GM19099 (cell line): Measurements from ENCODE around the gene ACOT11.

Experiments used
- POLR2A ChIP-seq: IDR thresholded peaks from 3 replicates; pipeline ENCODE4 v1.6.1; 2011; ENCODE audit warnings: low read depth; ENCODE audit not compliant: insufficient read length; ENCODE audit errors: extremely low read depth

ACOT11 gene

DNA sequence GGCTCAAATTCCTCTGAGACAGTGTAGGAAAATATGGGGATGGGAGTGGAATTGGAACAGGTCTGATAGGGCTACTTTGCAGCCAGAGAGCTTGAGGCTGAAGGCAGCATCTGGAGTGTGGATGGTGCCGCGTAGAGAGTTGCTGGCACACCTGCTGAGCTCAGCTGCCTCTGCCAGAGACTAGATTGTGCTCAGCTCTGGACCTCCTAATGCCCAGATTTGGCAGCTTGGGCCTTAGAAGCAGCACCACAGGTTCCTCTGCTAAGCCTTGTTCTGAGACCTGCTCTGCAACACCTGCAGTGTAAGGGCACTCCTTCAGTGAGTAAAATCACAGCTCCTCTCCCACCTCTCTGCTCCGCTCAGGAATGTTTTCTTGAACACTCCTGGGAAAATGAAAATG is 23.3 kb downstream of the ACOT11 start:
- TF ChIP-seq POLR2A = no peak

DNA sequence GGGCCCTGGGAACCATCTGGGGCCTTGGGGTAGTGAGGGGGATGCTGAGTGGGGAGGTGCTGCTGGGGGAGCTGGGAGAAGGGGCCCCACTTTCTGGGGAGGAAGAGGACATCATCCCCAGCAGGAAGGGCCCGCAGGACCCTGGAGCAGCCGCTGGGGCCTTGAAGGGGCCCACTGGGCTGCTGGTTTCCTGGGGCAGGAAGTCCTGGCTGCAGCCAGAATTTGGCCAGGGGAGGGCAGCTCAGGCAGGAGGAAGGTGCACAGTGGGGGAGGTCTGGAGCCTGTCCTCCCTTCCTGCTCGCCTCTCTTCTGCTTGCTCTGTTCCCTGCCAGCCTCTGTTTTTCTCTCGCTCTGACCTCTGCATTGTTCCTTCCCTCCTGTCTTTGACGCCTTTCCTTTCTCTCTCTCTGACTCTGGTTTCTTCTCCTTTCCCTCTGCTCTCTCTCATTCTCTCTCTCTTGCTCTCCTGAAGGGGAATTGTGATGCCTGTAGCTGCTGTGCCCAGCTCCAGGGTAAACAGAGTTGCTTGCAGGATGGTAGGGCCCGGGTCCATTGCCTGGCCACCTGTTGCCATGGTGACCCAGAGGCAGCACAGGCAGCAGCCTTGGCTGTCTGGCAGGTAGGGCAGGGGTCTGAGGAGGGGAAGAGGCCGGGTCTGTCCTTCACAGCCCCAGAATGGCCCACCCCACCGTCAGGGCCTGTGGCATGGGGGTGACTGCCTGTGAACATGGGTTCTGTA is 23.9 kb downstream of the ACOT11 start:
- TF ChIP-seq POLR2A = no peak

DNA sequence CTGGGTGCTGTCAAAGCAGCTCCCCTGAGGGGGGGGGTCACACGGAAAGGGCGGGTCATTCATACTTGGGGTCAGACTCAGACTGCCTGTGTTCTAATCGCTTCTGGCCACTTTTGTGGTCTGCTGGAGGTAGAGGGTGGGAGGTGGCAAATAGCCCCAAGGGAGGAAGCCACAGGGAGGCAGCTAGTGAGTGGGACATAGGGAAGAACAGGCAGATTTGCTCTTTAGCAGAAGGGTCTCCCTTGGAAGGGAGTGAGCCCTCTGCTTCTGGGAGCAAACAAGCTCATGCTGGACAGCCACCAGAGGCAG is 24.5 kb downstream of the ACOT11 start:
- no peak for TF ChIP-seq POLR2A

DNA sequence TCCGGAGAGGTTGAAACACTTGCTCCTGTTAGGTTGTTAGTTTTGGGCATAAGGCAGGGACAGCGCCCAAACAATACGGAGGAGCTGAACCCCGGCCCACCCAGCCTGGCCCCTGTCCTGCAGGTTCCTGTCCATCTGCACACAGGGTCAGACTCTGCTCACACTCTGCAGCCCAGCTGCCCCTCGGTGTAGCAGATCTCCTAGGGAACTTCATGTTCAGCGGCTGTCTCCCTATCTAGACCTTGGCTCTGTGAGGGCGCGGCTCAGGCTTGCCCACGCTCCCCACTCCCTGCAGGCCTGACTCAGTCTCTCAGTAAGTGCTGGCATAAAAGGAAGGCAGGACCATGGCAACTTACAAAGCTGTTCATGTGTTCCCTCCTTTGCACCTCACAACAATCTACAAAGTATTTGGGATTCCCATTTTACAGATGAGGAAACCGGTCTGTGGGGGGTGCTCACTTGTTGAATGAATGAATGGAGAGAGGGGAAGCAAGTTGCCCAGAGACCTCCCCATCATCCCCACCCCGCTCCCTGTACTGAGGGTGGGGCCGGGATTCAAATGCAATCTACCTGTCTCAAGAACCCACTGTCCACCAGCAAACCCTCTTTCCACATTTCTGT is 26.2 kb downstream of the ACOT11 start:
- TF ChIP-seq POLR2A = no peak

DNA sequence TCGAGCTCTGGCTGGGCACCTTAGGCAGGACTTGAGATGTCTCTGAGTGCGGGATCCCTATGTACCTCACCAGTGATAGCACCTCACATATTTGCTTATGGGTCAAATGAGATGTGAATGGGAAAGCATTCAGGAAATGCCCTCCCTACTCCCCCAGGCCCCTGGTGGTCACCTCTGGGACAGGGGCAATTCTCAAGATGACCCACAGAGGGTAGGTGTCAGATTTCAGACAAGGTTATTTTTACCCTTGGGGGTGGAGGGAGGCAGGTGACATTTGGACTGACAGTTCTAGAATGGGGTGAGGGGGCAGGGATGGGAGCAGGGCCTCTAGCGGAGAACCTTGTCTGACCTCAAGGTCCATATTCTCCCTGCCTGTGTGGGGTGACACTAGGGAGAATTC is 27.1 kb downstream of the ACOT11 start:
- TF ChIP-seq POLR2A = no peak

DNA sequence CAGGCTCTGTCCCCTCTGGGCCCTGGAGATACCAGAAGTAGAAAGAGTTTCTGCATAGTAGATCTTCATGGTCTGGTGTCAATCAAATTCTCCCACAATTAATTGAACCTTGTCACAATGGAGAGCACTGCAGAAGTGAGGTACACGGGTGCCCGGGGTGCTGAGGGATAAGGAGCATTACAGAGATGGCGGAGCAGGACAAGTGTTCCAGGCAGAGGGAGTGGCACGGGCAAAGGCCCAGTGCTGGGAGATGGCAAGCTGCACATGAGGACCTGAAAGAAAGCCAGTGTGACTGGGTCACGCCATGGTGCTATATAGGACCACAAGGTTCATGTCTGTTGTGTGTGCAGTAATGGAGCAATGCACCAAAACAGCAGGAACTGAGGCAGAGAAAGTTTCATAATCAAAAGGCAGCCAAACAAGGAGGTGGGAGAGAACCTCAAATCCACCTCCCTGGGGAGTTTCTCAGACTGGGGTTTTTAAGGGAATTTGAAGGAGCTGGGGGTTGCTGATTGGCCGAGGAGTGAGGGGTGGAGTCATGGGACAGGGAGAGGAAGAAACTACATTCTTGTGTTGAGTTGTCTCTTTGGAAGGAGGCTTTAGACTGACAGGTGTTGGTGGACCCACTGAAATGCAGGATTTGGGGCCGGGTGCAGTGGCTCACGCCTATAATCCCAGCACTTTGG is 27.7 kb downstream of the ACOT11 start:
- no peak for TF ChIP-seq POLR2A

DNA sequence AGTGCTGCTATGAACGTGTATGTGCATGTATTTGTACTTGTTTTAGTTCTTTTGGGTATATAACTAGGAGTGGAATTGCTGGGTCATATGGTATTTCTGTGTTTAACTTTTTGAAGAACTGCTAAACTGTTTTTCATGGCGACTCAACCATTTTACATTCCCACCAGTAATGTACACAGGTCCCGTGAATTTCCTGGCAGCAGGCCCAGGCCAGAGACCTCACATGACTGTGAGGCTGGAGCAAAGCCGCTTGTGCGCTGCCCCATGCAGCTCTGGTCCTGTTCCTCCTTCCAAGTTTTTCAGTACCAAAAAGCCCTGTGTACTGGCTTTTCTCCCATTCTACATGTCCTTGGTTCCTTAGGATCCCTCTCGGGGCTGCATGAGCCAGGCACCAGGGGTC is 29.6 kb downstream of the ACOT11 start:
- TF ChIP-seq POLR2A = no peak

DNA sequence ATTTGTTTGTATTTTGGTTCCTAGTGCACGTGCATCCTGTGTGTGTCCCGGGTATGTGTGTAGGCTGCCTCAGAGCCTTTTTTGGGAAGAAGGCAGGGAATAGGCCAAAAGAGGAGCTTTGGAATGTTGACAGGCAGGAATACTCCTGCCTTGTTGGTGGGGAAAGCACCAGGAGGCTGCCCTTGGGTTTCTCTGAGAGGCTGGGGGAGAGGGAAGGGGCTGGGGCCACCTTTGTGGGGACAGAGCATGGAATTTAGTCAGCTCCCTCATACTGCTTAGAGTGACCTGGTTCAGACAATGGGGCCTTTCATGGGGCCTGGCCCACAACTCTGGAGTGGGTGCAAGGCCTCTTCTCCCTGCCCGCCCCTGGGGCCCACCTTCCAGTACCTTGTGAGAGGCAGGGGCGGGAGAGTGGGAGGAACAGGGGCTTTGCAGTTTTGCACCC is 31.3 kb downstream of the ACOT11 start:
- TF ChIP-seq POLR2A = no peak

DNA sequence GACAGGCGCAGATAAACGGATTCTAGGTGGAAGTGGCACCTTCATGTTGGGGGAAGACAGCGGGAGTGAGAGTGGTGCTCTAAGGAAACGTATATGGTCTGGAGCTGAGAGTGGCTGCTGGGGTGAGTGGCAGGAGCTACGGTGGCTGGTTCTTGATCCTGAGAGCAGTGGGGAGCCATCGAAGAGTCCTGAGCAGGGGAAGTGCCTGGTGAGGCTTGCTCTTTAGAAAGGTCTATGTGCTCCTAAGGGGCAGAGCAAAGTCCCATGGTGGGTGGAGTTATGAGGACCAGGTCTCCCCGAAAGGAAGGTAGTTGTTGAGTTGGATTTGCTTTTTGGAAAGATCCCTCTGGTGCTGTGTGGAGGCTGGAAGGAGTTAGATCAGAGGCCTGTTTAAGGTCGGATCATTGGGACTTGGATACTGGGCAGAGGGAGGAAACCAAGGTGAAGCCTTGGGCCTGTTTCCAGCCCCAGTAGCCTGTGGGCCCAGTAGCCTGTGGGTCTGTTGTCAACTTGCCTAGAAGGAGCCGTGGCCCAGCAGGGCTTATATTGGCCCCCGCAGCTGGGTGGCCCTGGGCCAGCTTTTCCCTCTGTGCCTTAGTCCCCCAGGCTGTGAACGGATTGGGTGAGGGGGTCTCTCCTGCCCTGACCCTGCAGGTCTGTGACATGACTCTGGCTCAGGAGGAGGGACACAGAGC is 33.0 kb downstream of the ACOT11 start:
- no peak for TF ChIP-seq POLR2A

DNA sequence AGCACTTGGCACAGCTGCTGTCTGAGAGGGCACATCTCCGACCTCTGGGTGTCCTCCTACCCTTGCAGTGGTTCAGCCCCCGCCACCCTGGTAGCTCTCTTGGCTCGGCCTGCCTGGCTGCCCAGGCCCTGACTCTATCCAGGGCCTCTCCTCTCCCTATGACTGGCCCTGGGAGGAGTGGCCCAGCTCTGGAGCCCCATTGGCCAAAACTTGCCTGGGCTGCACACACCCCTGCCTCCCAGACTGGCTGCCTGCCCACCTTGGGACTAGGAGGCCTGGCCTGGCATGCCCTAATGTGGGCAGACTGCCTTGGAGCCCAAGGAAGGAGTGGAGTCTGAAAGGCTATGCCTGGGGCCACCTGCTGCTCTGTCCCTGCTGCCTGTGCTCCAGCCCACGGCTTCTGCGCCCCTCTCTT is 33.6 kb downstream of the ACOT11 start:
- no peak for TF ChIP-seq POLR2A

DNA sequence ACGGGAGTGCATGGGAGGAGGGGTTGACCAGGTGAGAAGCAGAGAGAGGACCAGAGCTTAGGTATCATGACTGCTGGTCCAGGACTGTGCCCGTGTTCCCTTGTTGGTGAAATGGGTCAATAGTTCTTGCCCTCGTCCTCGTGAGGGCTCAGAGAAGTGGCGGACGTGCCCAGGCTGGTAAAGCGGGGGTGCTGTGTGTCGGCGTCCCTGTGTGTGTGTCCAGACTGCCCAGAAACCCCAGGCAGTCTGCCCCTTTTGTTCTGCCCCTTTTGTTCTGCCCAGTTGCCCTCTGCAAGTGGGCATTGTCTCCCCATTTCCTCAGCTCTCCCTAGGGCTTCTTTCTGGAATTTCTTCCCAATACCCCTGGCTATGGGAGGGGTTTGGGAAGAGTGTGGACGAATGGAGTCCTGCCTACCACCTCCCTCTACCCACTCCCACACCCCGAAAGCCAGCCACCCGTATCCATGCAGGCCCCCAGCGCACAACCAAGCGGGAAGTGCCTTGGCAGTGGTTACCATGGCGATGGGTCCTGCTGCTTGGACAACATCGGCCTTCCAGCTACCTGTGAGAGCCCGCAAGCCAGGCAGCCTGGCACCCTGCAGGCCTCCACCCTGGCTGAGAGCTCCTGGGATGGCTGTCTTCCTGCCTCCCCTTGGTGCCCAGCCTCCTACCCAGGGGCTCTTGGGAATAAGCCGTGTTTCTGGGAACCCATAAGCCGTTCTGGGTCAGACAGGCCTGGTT is 34.7 kb downstream of the ACOT11 start:
- TF ChIP-seq POLR2A = no peak

DNA sequence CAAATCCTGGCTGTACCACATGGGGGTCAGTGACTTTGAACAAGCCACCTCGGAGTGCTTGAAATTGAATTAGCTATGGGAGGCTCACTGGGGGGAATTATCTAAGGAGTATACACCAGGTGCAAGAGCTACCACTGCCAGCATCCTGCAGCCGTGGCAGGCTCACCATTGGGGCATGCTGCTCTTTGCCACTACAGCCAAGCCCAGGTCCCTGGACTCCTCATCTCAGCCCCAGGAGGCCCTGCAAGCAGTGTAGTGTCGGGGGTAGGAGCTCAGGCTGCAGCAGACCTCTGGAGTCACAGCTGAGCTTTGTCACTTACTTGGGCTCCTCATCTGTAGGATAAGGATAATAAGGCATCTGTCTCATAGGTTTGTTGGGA is 35.3 kb downstream of the ACOT11 start:
- no peak for TF ChIP-seq POLR2A

DNA sequence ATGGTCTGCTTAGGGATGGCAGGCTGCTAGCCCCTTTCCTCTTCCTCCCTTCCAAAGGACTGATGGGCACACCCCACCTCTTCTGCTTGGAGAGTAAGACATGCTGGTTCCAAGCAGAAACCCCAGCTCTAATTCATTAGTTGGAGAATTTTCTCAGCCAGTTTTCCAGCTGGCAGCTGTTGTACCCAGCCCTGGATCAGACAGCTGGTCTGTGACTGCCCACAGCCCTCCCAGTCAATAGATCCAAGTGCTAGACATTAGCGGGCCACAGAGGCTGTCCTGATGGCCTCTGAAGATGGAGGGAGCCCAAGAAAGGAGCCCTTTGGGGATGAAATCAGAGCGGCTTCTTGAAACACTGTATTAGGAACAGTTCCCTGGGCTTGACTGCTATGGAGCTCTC is 35.8 kb downstream of the ACOT11 start:
- TF ChIP-seq POLR2A = no peak

DNA sequence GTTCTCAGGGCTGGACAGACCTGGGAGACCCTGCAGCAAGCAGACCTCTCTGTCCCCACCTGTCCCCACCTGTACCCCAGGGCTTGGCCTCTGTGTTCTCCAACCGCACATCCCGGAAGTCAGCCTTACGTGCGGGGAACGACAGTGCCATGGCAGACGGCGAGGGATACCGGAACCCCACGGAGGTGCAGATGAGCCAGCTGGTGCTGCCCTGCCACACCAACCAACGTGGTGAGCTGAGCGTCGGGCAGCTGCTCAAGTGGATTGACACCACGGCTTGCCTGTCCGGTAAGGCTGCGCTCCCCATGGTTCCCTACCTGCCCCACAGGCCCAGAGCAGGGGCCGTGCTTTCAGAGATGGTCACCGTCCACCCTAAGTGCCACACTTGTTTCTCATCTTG is 36.5 kb downstream of the ACOT11 start:
- no peak for TF ChIP-seq POLR2A
